HepG2 (cell line): ENCODE measurements around the gene OR10J5. TPM values are rescaled to one million over a fixed set of nuclear protein-coding genes. Genes with fewer than 3 reads are reported as not detected.

Experiments
- ATAC-seq: fragments of 200-7000 bp; cut with Tn5 transposase; 3 replicates; pipeline ENCODE4 v1.9.1; 2020; ENCODE audit warnings: mild to moderate bottlenecking, moderate library complexity
- BruUV-seq: library from RNA; stranded (reverse); fragments of 400-500 nt; replicated peaks from 2 replicates; lab custom pipeline; 2021; lab: Mats Ljungman, UMichigan
- CTCF ChIA-PET: fragments of 300-600 bp; formaldehyde crosslinking; extraction: SDS; loops from one replicate; lab custom pipeline; 2021; ENCODE audit warnings: low total read pairs, inconsistent platforms, low intra/inter-chr PET ratio; lab: Yijun Ruan, JAX
- POLR2A ChIA-PET: fragments of 350-600 bp; sonication (Branson Sonifier 250); formaldehyde crosslinking; loops from one replicate; lab custom pipeline; 2020; ENCODE audit warnings: antibody characterized with exemption, inconsistent platforms; lab: Yijun Ruan, JAX
- DNase-seq: peaks from one replicate; pipeline ENCODE4 v3.0.0-alpha.2; 2015; ENCODE audit warnings: low spot score
- FAIRE-seq: peaks from 3 replicates; lab custom pipeline; 2011; peaks lifted over from hg19 to GRCh38; lab: Jason Lieb, UNC
- H2AFZ ChIP-seq: one replicate; pipeline ENCODE4 v1.6.1; 2011; ENCODE audit warnings: low read length, inconsistent platforms
- H3K27ac ChIP-seq: fragments of 300-600 bp; 3 replicates; pipeline ENCODE4 v1.8.0; 2011; ENCODE audit warnings: mixed run types, mild to moderate bottlenecking, mixed read lengths, low read length, inconsistent platforms; ENCODE audit not compliant: insufficient read depth; ENCODE audit errors: extremely low read length
- H3K27me3 ChIP-seq, 2 experiments: fragments of 200-600 bp in 1 of 2; 2 replicates in 1 of 2; 3 replicates in 1 of 2; pipeline versions ENCODE4 v1.6.0 to v1.8.0; 2011; ENCODE audit warnings: low read length in 2 of 2, mild to moderate bottlenecking in 2 of 2, moderate library complexity in 2 of 2, inconsistent platforms in 1 of 2; ENCODE audit not compliant: insufficient read depth in 2 of 2, control insufficient read depth in 1 of 2
- H3K36me3 ChIP-seq, 2 experiments: fragments of 200-600 bp in 1 of 2; replicated peaks in 1 of 2; 2 replicates in 1 of 2; 3 replicates in 1 of 2; pipeline versions ENCODE4 v1.5.1 to v1.8.0; 2011; ENCODE audit warnings: low read length in 2 of 2, inconsistent platforms in 1 of 2; ENCODE audit not compliant: insufficient read depth in 2 of 2, control insufficient read depth in 1 of 2
- H3K4me1 ChIP-seq: 2 replicates; pipeline ENCODE4 v1.5.1; 2012; ENCODE audit warnings: low read length, inconsistent platforms; ENCODE audit not compliant: insufficient read depth
- H3K4me2 ChIP-seq: 2 replicates; pipeline ENCODE4 v1.6.0; 2011; ENCODE audit warnings: low read depth, low read length, inconsistent platforms
- H3K4me3 ChIP-seq, 3 experiments: fragments of 200-600 bp in 1 of 3; sonication (generic), shearing (Covaris generic) in 1 of 3; replicated peaks in 1 of 3; 2 replicates each; pipeline ENCODE4 v1.5.1; 2011 to 2016; ENCODE audit warnings: low read length in 3 of 3, inconsistent platforms in 2 of 3, low read depth in 2 of 3, mild to moderate bottlenecking in 2 of 3, control low read depth in 1 of 3, mixed read lengths in 1 of 3; ENCODE audit not compliant: insufficient read depth in 1 of 3
- H3K79me2 ChIP-seq: one replicate; pipeline ENCODE4 v1.6.1; 2011; ENCODE audit warnings: low read length, inconsistent platforms; ENCODE audit not compliant: insufficient read depth
- H3K9ac ChIP-seq: 2 replicates; pipeline ENCODE4 v1.6.0; 2011; ENCODE audit warnings: mild to moderate bottlenecking, low read depth, low read length, inconsistent platforms; ENCODE audit not compliant: insufficient read depth
- H3K9me3 ChIP-seq: 2 replicates; pipeline ENCODE4 v1.5.1; 2012; ENCODE audit warnings: mild to moderate bottlenecking, low read length
- H4K20me1 ChIP-seq: 2 replicates; pipeline ENCODE4 v1.6.0; 2011; ENCODE audit warnings: inconsistent platforms, mild to moderate bottlenecking, low read length, moderate library complexity; ENCODE audit not compliant: insufficient read depth
- ETS1 ChIP-seq: sonication (generic); formaldehyde crosslinking; IDR thresholded peaks from 2 replicates; pipeline ENCODE4 v1.4.0; 2020; ENCODE audit warnings: missing genetic modification reagents
- FOSL2 ChIP-seq: sonication (generic); formaldehyde crosslinking; IDR thresholded peaks from 2 replicates; pipeline ENCODE4 v1.4.0; 2020; ENCODE audit warnings: missing genetic modification reagents
- GZF1 ChIP-seq: sonication (generic); formaldehyde crosslinking; IDR thresholded peaks from 2 replicates; pipeline ENCODE4 v1.5.1; 2020; ENCODE audit warnings: mild to moderate bottlenecking, missing genetic modification reagents
- NFATC3 ChIP-seq: sonication (generic); formaldehyde crosslinking; IDR thresholded peaks from 2 replicates; pipeline ENCODE4 v1.5.1; 2020; ENCODE audit warnings: mild to moderate bottlenecking, missing genetic modification reagents
- SMAD3 ChIP-seq: sonication (generic); formaldehyde crosslinking; IDR thresholded peaks from 2 replicates; pipeline ENCODE4 v1.4.0; 2020; ENCODE audit warnings: missing genetic modification reagents
- SMYD3 ChIP-seq: sonication (generic); formaldehyde crosslinking; IDR thresholded peaks from 2 replicates; pipeline ENCODE4 v1.8.1; 2023; ENCODE audit warnings: mild to moderate bottlenecking, missing genetic modification reagents
- ZNF136 ChIP-seq: sonication (generic); formaldehyde crosslinking; IDR thresholded peaks from 2 replicates; pipeline ENCODE4 v1.8.1; 2022; ENCODE audit warnings: low read depth, mild to moderate bottlenecking, moderate library complexity, missing genetic modification reagents
- ZNF414 ChIP-seq: sonication (generic); formaldehyde crosslinking; IDR thresholded peaks from 2 replicates; pipeline ENCODE4 v1.5.0; 2020; ENCODE audit warnings: missing genetic modification reagents
- ZNF652 ChIP-seq: IDR thresholded peaks from 2 replicates; pipeline ENCODE4 v1.6.1; 2016; ENCODE audit warnings: low read depth, borderline replicate concordance
- WGBS: methylation state at CpG from one replicate; pipeline ENCODE4 v1.1.6; 2017; ENCODE audit warnings: low lambda C conversion rate; 5-methylcytosine and 5-hydroxymethylcytosine counted together
- in situ Hi-C: cut with HindIII; loops from 2 replicates; pipeline ENCODE4 v1.10.0; 2017; ENCODE audit warnings: low pct_unique_long_range_greater_than_20kb; ENCODE audit not compliant: extremely low pct_ligation_motif_present
- intact Hi-C: fragments of 100-400 bp; cut with micrococcal nuclease; formaldehyde crosslinking; loops from one replicate; pipeline ENCODE4 v1.10.0; 2022; ENCODE audit not compliant: unreplicated experiment
- polyA plus RNA-seq, 8 experiments: library from polyadenylated mRNA; depleted of rRNA in 3 of 8; stranded (reverse) in 7 of 8; unstranded in 1 of 8; fragments of >200 nt; fragmentation: Illumina TruSeq in 4 of 8; extraction: Trizol in 4 of 8; gene quantifications; 2 replicates each; pipeline versions ENCODE4 v1.2.1 to v1.2.3, GENCODE V29; 2011 to 2016; ENCODE audit warnings: low read depth in 4 of 8, missing spikeins in 1 of 8, mixed read lengths in 1 of 8; ENCODE audit not compliant: insufficient read depth in 1 of 8
- total RNA-seq, 5 experiments: library from RNA; depleted of rRNA; stranded (reverse); fragments of >200 nt; fragmentation: Illumina TruSeq; extraction: Trizol; gene quantifications; 2 replicates each; pipeline ENCODE4 v1.2.3, GENCODE V29; 2016; ENCODE audit warnings: low read depth in 1 of 5
- TF ChIP-seq, protein P1 (sequence below): sonication (generic); formaldehyde crosslinking; IDR thresholded peaks from 2 replicates; pipeline ENCODE4 v1.9.0; 2022; ENCODE audit warnings: missing genetic modification reagents, mild to moderate bottlenecking, borderline replicate concordance
- TF ChIP-seq, protein P2 (sequence below): sonication (generic); formaldehyde crosslinking; IDR thresholded peaks from 2 replicates; pipeline ENCODE4 v1.5.0; 2020; ENCODE audit warnings: mild to moderate bottlenecking, missing genetic modification reagents, borderline replicate concordance
- TF ChIP-seq, protein P3 (sequence below): sonication (generic); formaldehyde crosslinking; IDR thresholded peaks from 2 replicates; pipeline ENCODE4 v1.4.0; 2020; ENCODE audit warnings: missing genetic modification reagents
- TF ChIP-seq, protein P4 (sequence below): IDR thresholded peaks from 2 replicates; pipeline ENCODE4 v1.6.1; 2012; ENCODE audit warnings: low read length, improper control_type of control experiment

The OR10J5 gene
- total and polyA plus RNA-seq, 2 of the 13 experiments (the other 11 are each of a cell fraction or from before 2014, with no cell fraction given) = not detected

GRCh38 chr1:159505676-159506075 is 30.1 kb downstream of the OR10J5 start (continued):
- TF ChIP-seq, protein P1, sequence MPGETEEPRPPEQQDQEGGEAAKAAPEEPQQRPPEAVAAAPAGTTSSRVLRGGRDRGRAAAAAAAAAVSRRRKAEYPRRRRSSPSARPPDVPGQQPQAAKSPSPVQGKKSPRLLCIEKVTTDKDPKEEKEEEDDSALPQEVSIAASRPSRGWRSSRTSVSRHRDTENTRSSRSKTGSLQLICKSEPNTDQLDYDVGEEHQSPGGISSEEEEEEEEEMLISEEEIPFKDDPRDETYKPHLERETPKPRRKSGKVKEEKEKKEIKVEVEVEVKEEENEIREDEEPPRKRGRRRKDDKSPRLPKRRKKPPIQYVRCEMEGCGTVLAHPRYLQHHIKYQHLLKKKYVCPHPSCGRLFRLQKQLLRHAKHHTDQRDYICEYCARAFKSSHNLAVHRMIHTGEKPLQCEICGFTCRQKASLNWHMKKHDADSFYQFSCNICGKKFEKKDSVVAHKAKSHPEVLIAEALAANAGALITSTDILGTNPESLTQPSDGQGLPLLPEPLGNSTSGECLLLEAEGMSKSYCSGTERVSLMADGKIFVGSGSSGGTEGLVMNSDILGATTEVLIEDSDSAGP (CRISPR knock-in tag) = no peak

- ChIA-PET CTCF (no interaction called here), POLR2A (no interaction called here)
- WGBS = 0% methylated on average over 1 of the region's 1 CpG
- no peak overlapping the region for H3K4me2 ChIP-seq
- no peaks in the 10 kb centered on the region for H4K20me1 ChIP-seq
- H3K9me3 ChIP-seq = peaks cover 82% of the 10 kb centered on the region
- H2AFZ ChIP-seq = no peak overlapping the region
- no peak for DNase-seq
- intact Hi-C loops (no loop called here), in situ Hi-C loops (no loop called here)
- no peak for FAIRE-seq
- H3K79me2 ChIP-seq = no peaks in the 10 kb centered on the region
- H3K9ac ChIP-seq = no peak overlapping the region
- ATAC-seq = no peak
- H3K4me1 ChIP-seq = no peaks in the 10 kb centered on the region
- BruUV-seq = no TSS peak
- H3K27ac ChIP-seq = no peak overlapping the region
- no peaks in the 10 kb centered on the region for H3K36me3 ChIP-seq
- H3K4me3 ChIP-seq = no peak overlapping the region
- no peaks in the 10 kb centered on the region for H3K27me3 ChIP-seq
- TF ChIP-seq SMYD3 (CRISPR knock-in tag) (no peak), ZNF414 (CRISPR knock-in tag) (no peak), ETS1 (CRISPR knock-in tag) (no peak), ZNF652 (CRISPR knock-in tag) (no peak), GZF1 (CRISPR knock-in tag) (no peak), ZNF136 (no peak), SMAD3 (no peak), FOSL2 (CRISPR knock-in tag) (no peak), NFATC3 (no peak)
- TF ChIP-seq, protein P2, sequence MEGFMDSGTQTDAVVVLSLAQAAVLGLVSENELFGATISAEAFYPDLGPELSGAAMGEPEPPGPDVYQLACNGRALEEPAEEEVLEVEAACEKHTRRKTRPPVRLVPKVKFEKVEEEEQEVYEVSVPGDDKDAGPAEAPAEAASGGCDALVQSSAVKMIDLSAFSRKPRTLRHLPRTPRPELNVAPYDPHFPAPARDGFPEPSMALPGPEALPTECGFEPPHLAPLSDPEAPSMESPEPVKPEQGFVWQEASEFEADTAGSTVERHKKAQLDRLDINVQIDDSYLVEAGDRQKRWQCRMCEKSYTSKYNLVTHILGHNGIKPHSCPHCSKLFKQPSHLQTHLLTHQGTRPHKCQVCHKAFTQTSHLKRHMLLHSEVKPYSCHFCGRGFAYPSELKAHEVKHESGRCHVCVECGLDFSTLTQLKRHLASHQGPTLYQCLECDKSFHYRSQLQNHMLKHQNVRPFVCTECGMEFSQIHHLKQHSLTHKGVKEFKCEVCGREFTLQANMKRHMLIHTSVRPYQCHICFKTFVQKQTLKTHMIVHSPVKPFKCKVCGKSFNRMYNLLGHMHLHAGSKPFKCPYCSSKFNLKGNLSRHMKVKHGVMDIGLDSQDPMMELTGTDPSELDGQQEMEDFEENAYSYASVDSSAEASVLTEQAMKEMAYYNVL = no peak
- TF ChIP-seq, protein P3, sequence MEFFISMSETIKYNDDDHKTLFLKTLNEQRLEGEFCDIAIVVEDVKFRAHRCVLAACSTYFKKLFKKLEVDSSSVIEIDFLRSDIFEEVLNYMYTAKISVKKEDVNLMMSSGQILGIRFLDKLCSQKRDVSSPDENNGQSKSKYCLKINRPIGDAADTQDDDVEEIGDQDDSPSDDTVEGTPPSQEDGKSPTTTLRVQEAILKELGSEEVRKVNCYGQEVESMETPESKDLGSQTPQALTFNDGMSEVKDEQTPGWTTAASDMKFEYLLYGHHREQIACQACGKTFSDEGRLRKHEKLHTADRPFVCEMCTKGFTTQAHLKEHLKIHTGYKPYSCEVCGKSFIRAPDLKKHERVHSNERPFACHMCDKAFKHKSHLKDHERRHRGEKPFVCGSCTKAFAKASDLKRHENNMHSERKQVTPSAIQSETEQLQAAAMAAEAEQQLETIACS (CRISPR knock-in tag) = no peak
- TF ChIP-seq, protein P4, sequence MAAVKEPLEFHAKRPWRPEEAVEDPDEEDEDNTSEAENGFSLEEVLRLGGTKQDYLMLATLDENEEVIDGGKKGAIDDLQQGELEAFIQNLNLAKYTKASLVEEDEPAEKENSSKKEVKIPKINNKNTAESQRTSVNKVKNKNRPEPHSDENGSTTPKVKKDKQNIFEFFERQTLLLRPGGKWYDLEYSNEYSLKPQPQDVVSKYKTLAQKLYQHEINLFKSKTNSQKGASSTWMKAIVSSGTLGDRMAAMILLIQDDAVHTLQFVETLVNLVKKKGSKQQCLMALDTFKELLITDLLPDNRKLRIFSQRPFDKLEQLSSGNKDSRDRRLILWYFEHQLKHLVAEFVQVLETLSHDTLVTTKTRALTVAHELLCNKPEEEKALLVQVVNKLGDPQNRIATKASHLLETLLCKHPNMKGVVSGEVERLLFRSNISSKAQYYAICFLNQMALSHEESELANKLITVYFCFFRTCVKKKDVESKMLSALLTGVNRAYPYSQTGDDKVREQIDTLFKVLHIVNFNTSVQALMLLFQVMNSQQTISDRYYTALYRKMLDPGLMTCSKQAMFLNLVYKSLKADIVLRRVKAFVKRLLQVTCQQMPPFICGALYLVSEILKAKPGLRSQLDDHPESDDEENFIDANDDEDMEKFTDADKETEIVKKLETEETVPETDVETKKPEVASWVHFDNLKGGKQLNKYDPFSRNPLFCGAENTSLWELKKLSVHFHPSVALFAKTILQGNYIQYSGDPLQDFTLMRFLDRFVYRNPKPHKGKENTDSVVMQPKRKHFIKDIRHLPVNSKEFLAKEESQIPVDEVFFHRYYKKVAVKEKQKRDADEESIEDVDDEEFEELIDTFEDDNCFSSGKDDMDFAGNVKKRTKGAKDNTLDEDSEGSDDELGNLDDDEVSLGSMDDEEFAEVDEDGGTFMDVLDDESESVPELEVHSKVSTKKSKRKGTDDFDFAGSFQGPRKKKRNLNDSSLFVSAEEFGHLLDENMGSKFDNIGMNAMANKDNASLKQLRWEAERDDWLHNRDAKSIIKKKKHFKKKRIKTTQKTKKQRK = no peak
Measured at GRCh38 chr1:159501082-159501481, 34.7 kb downstream of the OR10J5 start.
